DMS153 (cell line): ENCODE results near the gene OSBPL8.
A peak's percentile ranks its signal among the peaks of the same experiment; 100 is the strongest.
"Not testable (repeated sequence)": the region's sequence is repeated elsewhere in the genome, so short reads cannot be mapped to it uniquely, and the experiment has no call there.

ENCODE experiments used
- DNase-seq: peaks from one replicate; lab custom pipeline; 2025; lab: John Stamatoyannopoulos, UW

The OSBPL8 gene

DNA sequence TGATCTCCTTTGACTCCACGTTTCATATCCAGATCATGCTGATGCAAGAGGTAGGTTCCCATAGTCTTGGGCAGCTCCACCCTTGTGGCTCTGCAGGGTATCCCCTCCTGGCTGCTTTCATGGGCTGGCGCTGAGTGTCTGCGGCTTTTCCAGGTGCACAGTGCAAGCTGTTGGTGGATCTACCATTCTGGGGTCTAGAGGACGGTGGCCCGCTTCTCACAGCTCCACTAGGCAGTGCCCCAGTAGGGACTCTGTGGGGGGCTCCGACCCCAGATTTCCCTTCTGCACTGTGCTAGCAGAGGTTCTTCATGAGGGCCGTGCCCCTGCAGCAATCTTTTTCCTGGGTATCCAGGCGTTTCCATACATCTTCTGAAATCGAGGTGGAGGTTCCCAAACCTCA, 199.3 kb downstream of the OSBPL8 start:
- DNase-seq: no peak

DNA sequence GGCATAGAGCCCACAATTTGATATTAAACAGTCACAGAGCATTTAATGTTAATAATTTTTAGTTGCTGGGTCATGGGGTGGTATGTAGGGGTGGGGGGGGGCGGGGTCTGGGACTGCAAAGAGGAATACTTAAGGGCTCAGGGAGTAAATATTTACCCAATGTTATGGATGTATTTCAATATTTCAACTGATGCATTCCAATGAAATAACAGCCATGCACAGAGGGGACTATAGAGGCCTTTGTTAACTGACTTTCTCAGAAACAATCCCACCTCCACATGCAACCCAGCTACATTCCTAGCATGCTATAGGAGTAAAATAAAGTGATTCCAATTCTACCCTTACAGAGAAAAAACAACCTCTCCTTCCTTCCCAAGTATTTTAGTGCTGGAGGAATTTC, 203.5 kb downstream of the OSBPL8 start:
- no peak for DNase-seq

DNA sequence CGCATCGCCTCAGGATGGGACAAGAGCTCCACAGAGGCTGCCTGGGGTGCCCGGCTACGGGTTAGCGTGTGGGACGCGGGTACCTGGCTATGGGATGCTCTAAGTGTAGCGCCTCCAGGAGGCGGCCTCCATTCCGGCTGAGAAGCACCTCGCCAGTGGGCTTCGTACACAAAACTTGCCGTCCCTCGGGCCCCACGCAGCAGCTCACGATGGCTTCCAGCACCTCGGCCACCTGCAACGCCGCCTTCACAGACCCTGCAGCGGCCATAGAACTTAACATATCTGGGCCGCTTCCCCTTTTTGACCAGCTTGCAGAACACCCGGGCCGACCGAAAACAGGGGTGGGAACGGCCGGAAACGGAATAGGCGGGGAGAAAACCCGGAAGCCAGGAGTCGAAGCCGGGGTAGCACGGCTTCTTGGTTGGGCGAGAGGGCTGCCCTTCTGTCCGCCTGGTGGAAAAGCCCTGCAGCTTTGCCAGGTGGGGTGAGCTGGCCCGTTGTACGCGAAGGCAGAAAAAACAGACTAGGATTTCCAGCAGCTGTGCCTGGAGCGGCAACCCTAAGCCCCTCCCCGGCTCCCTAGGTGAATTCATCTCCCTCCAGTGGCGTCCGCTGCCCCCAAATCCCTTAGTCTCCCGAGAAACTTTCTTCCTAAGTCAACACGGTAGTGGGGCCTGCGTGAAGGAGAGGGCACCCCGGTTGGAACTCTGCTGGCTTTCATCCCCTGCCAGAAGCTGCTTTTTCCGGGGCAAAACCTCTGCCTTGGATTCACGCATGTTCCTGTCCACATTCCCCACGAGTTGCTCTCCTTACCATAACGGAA, 211.3 kb downstream of the OSBPL8 start, which contains the start of gene BBS10:
TSS of gene BBS10 (minus strand) at position 337 of the 823 bp plus-strand sequence. CDS start at position 280, 57 bp downstream.
- DNase-seq: peak; percentile 75

DNA sequence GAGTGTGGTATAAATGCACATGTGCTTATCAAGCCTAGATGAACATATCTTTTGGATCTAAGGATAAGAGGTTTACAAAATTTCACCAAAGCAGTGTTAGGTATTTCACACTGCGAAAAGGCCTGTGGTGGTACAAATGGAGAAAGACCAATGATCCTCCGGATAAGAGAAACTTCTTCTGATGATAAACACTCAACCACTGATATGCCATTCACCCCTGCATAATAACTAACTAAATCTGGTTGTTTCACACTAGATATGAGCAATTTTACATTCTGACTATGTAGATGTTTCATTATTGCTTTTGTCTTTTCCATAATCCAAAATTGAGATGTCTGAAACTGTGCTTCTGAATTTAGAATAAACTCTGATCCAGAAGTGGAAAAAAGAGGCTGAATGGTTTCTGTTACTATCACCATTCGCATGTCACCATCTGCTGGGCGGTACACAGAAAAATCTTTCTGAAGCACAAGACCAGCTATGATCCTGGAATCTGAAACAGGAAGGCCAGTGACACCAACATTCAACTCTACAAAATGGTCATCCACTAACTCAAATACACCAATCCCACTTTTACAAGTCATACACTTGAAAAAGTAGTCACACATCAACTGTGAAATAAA, 212.7 kb downstream of the OSBPL8 start:
- peak; percentile 0 for DNase-seq

DNA sequence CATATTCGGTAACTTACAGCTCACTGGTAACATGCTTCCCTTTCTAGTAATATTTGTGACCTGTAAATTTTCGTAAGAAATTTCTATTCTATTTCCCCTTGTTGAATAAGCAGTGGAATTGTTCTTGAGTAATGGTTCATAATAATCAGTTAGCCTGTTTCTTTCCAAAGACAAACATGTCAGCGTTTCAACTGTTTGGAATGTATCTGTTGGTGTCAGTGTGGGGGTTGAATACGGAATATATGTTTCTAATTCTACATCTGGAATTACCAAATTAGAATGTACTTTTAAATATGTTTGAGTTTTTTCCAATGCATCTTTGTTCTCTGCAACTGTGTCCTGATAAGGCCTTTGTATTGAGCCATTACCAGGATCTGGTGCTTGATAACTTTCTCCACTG, 213.3 kb downstream of the OSBPL8 start:
- no peak for DNase-seq

DNA sequence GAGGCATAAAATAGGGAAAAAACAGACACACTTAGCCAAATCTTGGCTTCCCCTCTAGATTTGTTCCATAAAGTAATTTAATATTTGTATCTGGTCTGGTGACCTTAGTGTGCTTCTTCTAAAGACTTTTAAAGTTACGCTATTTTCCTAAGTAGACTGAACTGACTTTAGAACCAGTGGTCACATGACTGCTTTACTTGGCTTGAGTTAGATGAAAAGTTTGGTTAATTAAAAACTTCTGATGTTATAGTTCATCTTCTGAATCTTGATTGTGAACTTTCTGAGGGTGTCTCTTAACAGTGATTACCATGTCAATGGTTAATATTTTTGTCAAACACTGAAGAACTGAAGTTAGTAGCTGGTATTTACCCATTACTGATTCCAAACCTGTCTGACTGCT, 214.0 kb downstream of the OSBPL8 start:
- DNase-seq: no peak

DNA sequence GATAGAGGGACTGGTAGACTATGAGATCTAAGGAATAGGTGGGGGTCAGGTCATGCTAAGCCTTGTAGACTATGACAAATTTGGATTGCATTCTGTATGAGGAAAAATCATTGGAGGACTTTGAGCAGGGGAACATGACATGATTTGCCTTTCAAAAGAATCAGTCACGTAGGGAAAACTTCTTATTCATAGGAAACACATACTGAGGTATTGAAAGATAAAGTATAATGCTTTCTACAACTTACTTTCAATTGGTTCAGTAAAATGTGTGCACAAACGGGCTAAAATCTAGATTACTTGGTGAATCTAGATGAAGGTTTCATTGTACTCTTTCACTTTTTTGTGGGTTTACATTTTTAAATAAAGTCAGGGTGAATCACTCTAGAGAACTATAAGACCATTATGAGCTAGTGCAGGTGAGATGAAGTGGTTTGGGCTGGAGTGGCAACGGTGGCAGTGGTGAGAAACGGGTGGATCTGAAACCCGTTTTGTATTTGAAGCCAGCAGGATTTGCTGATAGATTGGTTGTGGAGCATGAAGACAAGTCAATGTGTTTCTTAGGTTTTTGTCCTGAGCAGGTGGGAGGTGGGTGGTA, 218.0 kb downstream of the OSBPL8 start:
- DNase-seq: no peak

DNA sequence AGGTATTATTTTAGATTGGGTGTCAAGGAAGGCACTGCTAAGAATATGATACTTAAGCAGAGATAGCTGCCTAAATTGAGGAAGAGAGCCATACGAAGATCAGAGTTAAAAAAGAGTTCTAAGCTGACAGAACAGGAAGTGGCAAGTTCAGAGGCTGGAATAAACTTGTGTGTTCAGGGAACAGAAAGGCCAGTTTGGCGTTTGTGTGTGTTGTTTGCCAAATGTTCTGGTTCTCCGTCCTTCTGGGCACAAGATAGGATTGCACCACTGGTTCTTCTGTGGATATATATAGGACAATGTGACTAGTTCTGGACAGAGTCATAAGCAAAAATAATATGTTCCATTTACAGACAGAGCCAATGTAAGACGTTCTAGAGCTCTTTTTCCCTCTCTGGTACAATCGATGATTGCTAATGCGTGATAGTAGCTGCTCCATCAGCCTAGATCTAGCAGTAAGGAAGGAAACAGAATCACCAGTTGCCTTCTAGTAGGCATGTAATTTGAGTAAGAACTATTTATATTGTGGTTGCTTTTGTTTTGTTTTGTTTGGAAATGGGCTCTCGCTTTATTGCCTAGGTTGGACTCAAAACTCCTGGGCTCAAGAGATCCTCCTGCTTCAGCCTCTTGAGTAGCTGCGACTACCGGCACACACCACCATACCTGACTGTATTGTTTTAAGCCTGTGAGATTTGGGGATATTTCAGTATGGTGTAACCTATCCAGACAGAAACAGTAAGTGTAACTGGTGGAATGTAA, 218.7 kb downstream of the OSBPL8 start:
- no peak for DNase-seq

DNA sequence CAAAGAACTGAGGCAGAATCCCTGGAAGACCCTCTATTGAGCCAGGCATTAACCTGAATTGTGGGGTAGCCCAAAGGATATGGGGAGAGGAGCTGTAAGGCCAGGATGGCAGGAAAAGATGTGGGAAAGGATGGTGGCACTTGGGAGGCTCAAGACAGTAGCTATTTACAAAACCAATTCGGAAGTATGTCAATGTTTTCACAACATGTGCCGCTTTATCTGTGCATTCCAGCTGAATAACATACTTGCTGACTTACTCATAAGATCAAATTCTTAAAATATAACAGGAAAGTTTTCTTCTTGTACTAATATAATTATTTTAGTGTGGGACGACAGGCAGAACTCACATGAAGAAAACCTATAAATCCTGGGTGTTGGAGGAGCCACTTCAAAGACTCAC, 222.0 kb downstream of the OSBPL8 start:
- DNase-seq: no peak

DNA sequence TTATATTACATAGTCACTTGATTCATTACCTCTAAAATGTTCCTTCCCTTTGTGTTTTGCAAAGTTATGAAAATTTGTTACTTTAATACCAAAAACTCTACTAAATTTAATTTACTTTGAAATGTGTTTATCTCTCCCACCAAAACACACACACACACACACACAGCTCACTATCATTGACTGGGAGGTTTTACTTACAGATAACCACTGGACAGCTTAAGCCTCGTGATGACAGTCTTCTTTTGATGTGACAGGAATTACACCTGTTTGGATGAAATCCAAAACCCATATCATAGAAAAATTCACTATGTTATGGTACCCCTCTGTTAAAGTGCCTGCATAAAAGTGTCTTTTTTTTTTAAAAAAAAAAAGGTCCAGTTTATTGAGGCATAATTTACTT, 227.0 kb downstream of the OSBPL8 start:
- DNase-seq: no peak

DNA sequence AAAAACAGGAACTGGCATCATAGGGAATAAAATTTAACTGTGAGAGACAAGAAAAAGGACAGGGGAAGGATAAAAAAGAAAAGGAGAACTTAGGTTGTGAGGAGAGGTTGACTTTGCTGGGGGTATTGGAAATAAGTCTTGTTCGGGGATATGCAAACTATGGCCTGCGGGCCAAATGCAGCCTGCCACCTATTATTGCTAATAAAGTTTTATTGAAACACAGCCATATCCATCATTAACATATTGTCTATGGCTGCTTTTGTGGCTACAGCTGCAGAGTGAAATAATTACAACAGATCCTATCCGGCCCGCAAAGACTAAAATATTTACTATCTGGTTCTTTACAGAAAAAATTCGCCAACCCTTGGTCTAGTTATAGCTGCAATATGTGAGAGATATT, 230.0 kb downstream of the OSBPL8 start:
- DNase-seq: no peak

DNA sequence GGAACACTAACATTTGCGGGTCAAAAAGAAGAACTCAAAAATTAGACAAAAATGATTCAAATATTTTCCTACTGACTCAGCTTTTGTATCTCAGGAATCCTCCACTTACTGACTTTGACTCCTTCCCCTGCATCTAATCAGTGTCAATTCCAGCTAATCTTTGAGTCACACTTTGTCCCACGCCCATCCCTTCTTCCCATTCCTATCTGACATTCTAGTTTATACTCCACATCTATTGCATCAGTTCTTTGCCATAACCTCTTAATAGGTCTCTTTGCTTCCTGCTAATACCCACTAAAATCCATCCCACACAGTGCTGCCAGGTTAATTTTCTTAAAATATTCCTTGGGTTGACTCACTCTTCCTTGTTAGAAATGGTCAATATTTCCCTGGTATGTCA, 230.4 kb downstream of the OSBPL8 start:
- DNase-seq: no peak

DNA sequence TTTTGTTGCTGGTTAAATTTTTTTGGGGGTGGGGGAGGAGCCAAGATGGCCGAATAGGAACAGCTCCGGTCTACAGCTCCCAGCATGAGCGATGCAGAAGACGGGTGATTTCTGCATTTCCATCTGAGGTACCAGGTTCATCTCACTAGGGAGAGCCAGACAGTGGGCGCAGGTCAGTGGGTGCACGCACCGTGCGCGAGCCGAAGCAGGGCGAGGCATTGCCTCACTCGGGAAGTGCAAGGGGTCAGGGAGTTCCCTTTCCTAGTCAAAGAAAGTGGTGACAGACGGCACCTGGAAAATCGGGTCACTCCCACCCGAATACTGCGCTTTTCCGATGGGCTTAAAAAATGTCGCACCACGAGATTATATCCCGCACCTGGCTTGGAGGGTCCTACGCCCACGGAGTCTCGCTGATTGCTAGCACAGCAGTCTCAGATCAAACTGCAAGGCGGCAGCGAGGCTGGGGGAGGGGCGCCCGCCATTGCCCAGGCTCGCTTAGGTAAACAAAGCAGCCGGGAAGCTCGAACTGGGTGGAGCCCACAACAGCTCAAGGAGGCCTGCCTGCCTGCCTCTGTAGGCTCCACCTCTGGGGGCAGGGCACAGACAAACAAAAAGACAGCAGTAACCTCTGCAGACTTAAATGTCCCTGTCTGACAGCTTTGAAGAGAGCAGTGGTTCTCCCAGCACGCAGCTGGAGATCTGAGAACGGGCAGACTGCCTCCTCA, 239.8 kb downstream of the OSBPL8 start:
- not testable (repeated sequence) for DNase-seq

DNA sequence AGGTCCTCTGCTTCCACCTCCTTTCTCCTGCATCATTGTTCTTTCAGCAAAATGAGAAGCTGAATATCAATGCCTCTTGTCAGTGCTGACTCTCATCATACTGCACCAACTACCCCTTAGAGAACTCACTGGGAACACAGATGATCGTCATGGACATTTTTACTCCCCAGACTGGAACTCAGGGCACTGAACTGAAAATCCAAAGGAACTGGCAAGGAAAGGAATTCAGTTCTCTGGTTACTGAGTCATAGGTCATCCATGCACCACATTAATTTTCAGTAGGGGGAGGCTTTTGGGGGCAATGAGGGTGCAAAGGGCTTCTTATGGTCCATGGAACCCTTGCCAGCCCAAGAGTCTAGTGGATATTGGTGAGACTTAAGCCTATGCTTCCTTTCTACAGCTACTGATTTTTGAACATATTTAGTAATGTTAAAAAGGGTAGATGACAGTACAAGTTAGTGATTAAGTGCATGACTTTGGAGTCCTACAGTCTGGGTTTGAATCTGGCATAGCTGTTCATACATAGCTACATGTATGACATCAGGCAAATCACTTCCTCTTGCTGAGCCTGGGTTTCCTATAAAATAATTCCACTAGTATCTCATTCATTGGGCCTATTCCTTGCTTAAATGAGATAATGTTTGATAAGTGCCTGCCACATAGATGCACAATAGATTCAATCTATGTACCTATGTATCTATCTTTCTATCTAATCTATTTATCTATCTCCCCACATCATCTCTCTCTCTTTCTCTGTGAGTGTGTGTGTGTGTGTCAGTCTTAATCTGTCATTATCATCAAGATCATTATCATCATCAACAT, 240.6 kb downstream of the OSBPL8 start:
- DNase-seq: no peak

DNA sequence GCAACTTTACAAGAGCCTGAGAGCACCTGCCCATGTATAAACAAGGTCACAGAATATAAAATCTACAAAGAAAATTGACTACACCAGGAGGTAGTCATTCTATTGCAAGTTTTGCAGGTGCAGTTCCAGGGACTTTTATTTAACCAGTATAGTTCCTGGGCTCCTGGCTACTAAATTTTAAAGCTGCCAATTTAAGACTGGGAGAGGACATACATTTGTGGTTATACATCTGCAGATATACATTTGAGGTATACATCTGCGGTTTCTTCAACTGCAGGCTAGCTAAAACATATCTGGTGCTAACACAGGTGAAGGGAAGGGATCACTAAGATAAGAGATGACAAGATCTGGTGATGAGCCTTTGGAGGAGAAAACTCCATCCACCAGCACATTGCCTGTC, 241.6 kb downstream of the OSBPL8 start:
- no peak for DNase-seq

DNA sequence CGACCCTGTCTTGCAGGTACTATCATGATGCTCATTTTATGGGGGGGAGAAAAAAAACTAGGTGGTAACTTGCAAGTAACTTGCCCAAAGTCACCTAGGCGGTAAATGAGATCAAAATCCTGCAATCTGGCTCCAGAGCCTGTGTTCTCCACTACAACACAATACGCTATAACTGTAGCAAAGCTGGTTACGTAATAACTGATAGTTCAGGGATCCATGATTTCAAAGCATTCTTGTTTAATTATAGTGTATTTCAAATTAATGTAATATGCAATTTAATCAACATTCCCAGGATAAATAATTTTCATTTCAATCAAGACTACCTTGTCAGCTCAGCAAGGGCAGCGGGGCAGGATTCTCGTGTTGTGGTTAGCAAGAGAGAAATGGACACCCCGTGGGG, 243.1 kb downstream of the OSBPL8 start:
- DNase-seq: no peak

DNA sequence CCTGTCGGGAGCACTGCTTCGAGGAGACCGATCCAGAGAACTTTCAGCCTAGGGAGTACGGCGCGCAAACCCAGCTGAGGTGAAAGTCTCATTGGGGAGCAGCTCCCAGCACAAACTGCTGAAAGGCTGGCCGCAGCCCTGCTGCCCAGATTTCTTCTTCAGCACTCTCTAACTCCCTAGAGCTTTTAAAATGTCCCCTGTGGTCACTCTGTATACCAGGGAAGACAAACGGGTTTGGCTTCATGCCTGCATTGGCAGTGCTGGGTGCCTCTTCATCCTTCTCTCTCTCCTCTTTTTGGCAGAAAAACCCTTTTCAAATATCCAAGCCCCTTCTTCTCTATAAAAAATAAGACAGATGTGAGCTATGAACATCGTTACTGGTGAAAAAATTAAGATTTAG, 246.3 kb downstream of the OSBPL8 start:
- DNase-seq: no peak

DNA sequence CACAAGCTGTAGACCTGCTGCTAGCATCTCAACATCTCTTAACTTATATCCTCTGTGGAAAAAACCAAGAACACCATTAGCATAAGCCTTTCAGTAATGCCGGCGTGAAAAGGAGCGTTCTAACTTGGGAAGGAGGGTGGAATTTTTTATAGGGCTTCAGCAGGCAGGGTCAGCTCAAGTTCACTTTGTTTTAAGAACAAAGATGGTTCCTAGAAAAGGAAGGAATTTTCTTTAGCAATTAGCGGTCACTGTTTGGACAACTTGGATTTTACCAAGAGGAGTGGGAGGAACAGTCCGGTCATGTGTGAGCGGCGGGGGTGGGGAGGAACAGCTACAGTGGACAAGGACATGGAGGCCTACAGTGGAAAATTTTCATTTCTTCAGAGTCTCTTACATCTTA, 247.3 kb downstream of the OSBPL8 start:
- no peak for DNase-seq

DNA sequence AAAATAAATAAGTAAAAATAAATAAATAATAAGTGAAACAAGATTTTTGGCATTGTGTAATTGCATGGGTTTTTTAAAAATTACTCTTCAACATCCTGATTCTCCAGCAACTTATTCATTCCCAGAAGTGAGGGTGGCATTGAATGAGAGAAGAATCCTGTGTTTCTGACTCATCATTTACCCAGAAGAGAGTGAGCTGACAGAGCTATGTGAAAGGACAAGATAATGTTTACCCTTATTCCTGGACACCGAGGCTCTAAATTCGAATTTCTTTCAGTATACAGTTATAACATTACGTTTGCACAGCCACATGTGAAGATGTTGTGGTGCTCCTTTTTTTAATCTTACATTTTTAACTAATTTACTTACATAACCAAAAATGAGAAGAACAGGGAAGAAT, 247.8 kb downstream of the OSBPL8 start:
- DNase-seq: no peak

DNA sequence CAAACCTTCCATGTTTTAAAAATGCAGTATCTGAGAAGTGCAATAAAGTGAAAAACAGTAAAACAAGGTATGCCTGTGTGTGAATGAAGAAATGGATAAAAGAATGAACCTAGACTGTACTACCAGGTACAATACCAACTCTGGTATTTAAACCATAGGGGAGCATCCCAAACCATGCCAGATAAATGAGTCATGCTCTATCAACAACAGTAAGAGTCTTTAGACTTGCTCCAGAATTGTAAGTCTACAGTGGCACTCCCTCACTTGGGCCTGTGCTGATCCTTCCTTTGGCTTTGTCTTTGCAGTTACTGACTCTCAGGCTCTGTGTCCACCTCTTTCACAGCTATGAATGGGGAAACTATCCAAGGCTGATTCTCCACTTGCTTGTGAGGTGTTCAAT, 249.5 kb downstream of the OSBPL8 start:
- DNase-seq: no peak

DNA sequence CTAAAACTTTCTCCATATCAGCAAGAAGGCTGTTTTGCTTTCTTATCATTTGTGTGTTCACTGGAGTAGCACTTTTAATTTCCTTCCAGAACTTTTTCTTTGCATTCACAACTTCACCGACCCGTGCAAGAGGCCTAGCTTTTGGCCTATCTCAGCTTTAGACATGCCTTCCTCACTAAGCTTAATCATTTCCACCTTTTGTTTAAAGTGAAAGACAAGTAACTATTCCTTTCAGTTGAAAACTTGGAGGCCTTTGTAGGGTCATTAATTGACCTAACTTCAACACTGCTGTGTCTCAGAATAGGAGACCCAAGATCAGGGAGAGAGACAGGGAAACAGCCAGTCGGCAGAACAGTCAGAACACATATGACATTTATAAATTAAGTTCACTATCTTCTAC, 250.7 kb downstream of the OSBPL8 start:
- DNase-seq: no peak
